Measurements from ENCODE around the gene SGIP1. TPM values are rescaled to one million over a fixed set of nuclear protein-coding genes. Genes with fewer than 3 reads are reported as not detected.
A peak's percentile ranks its signal among the peaks of the same experiment; 100 is the strongest.

Gene SGIP1
- polyA plus RNA-seq, 3 donors: not detected

GRCh38 chr1:66730462-66730861 is 196.5 kb downstream of the SGIP1 start:
- Mint-ChIP-seq H3K27me3 (ENCODE audit: low read depth in 3 of 3) (peaks cover 0 to 2% (median 2%) of the 10 kb centered on the region in 3 donors), H3K4me1 (peaks cover 30% of the 10 kb centered on the region), H3K36me3 (no peaks in the 10 kb centered on the region), H3K4me3 (no peak overlapping the region), H3K27ac (peak overlapping the region in 4 of 7 donors; percentile 10 to 33 (median 26)), H3K9me3 (no peaks in the 10 kb centered on the region)
- Histone ChIP-seq H3K4me1 (ENCODE audit: control insufficient read depth in 1 of 2, insufficient read depth in 2 of 2, low read length in 2 of 2) (peaks cover 12 to 21% of the 10 kb centered on the region in 2 donors), H3K4me2 (replicated peaks; ENCODE audit: extremely low read depth, low read length, poor library complexity, severe bottlenecking) (no peak overlapping the region), H3K79me2 (ENCODE audit: insufficient read depth, low read length) (no peaks in the 10 kb centered on the region), H3K4me3 (replicated peaks in 1 of 3; ENCODE audit: low read depth in 2 of 3, low read length in 3 of 3) (no peak overlapping the region), H3K9ac (ENCODE audit: insufficient read depth, low read length, poor library complexity, severe bottlenecking) (no peak overlapping the region), H3K27me3 (ENCODE audit: control insufficient read depth in 2 of 2, insufficient read depth in 2 of 2, low read length in 2 of 2) (no peaks in the 10 kb centered on the region), H4K20me1 (ENCODE audit: insufficient read depth, low read length) (no peaks in the 10 kb centered on the region), H2AFZ (ENCODE audit: insufficient read depth, low read depth, low read length, poor library complexity, severe bottlenecking) (peak overlapping the region; percentile 15), H3K9me3 (replicated peaks in 1 of 2; ENCODE audit: control insufficient read depth in 1 of 2, insufficient read depth in 1 of 2, low read length in 2 of 2) (no peaks in the 10 kb centered on the region), H3K36me3 (replicated peaks in 1 of 2; ENCODE audit: control insufficient read depth in 1 of 2, insufficient read depth in 2 of 2, low read length in 2 of 2) (no peaks in the 10 kb centered on the region), H3K27ac (ENCODE audit: low read depth in 1 of 2, low read length in 2 of 2) (no peak overlapping the region)
- intact Hi-C loops (cut with micrococcal nuclease): loop anchor here in 1 of 2 donors (5.0 kb wide), 1 partner anchor 333 kb away; no protein-coding TSS in a partner anchor
- no peak for DNase-seq
- WGBS (ENCODE audit: insufficient coverage): 69% methylated on average over 2 of the region's 2 CpGs
- TF ChIP-seq CTCF (IDR thresholded peaks at IDR 0.05): no peak

GRCh38 chr1:66731170-66731865 is 197.4 kb downstream of the SGIP1 start:
- Histone ChIP-seq H3K4me3 (replicated peaks in 1 of 3; ENCODE audit: low read depth in 2 of 3, low read length in 3 of 3) (no peak overlapping the region), H3K4me1 (ENCODE audit: control insufficient read depth in 1 of 2, insufficient read depth in 2 of 2, low read length in 2 of 2) (peaks cover 12 to 17% of the 10 kb centered on the region in 2 donors), H3K27ac (ENCODE audit: low read depth in 1 of 2, low read length in 2 of 2) (peak overlapping the region in 1 of 2 donors; percentile 69), H3K9me3 (replicated peaks in 1 of 2; ENCODE audit: control insufficient read depth in 1 of 2, insufficient read depth in 1 of 2, low read length in 2 of 2) (no peaks in the 10 kb centered on the region), H3K4me2 (replicated peaks; ENCODE audit: extremely low read depth, low read length, poor library complexity, severe bottlenecking) (no peak overlapping the region), H3K9ac (ENCODE audit: insufficient read depth, low read length, poor library complexity, severe bottlenecking) (no peak overlapping the region), H4K20me1 (ENCODE audit: insufficient read depth, low read length) (no peaks in the 10 kb centered on the region), H3K27me3 (ENCODE audit: control insufficient read depth in 2 of 2, insufficient read depth in 2 of 2, low read length in 2 of 2) (no peaks in the 10 kb centered on the region), H2AFZ (ENCODE audit: insufficient read depth, low read depth, low read length, poor library complexity, severe bottlenecking) (no peak overlapping the region), H3K79me2 (ENCODE audit: insufficient read depth, low read length) (no peaks in the 10 kb centered on the region), H3K36me3 (replicated peaks in 1 of 2; ENCODE audit: control insufficient read depth in 1 of 2, insufficient read depth in 2 of 2, low read length in 2 of 2) (no peaks in the 10 kb centered on the region)
- H3K4me3 Mint-ChIP-seq: no peak overlapping the region
- peak in 1 of 3 donors; percentile 44 for DNase-seq
- H3K27ac Mint-ChIP-seq: peak overlapping the region in 2 of 7 donors; percentile 56 to 68
- no peak for TF ChIP-seq CTCF (IDR thresholded peaks at IDR 0.05)
- WGBS (ENCODE audit: insufficient coverage): 65% methylated on average over 4 of the region's 4 CpGs
- H3K4me1 Mint-ChIP-seq: peaks cover 26% of the 10 kb centered on the region
- intact Hi-C loops (cut with micrococcal nuclease): loop anchor here in 1 of 2 donors (5.0 kb wide), 1 partner anchor 334 kb away; no protein-coding TSS in a partner anchor
- H3K9me3 Mint-ChIP-seq: no peaks in the 10 kb centered on the region
- peaks cover 0 to 2% (median 2%) of the 10 kb centered on the region in 3 donors for H3K27me3 Mint-ChIP-seq (ENCODE audit: low read depth in 3 of 3)
- H3K36me3 Mint-ChIP-seq: no peaks in the 10 kb centered on the region

All from CD14-positive monocyte (primary cell).